Bronchus fibroblast of lung (primary cell): Measurements from ENCODE around the gene KIF22. TPM values are rescaled to one million over a fixed set of nuclear protein-coding genes. Genes with fewer than 3 reads are reported as not detected.

ENCODE experiments used
- total RNA-seq: library from RNA; depleted of rRNA; stranded (reverse); fragments of >200 nt; gene quantifications from 2 replicates; pipeline ENCODE4 v1.2.3, GENCODE V29; 2015

The KIF22 gene
- total RNA-seq, result 110 and 114 TPM in 2 replicates

DNA sequence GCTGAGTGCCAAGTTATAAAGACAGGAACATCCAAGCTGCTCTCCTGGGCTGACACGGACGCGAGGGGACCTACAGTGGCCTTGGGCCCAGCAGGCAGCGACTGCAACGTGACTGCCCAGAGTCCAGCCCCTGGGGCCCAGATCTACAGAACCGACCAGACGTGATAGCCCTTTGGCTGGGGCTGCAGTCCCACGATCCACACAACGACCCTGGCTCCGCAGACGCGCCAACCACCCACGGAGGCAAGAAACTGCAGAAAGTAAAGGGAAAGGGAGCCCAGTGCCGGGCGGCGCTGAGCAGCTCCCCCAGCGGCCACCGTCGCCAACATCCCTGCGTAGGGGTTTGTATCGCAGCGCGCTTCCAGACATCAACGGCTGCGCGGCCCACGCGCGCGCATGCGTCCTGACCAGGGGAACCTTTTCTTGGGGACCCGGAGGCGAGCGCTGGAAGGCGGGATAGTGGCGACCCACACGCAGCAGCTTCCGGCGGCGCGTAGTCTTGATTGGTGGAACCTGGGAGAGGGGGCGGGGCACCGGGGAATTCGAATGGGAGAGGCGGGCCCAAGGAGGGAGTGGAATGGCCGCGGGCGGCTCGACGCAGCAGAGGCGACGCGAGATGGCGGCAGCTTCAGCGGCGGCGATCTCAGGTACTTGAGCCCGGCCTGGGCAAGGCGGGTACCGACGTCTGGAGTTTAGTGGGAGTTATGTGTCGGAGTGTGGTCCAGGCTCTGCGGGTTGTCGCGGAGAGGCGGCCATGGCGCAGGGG lies at the start of gene KIF22:
KIF22 (plus strand) TSS at position 569 of the 766 bp plus-strand sequence; CDS start at position 578, 9 bp downstream.

DNA sequence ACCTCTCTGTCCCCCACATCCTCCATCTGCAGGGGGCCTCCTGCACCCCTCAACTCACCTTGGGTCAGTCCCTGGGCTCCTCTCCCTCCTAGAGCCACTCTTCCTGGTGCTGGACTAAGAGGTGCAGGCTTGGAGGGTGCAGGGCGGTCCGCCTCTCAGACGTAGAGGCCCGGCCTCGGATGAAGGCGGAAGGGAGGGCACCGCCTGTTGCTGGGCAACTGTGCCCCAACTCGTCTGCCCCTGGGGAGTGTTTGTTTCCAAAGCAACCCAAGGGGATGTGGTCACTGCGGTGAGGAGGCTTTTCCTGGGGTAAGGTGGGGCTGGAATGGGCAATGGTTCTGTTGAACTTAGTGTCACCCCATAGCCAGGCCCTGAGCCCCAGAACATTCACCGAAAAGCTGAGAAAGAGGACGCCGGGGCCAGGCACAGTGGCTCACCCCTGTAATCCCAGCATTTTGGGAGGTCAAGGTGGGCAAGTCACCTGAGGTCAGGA lies 44.7 kb upstream of the KIF22 start, which contains the start of gene C16orf54:
C16orf54 (minus strand) TSS at position 138 of the 493 bp plus-strand sequence. CDS start 1,039 bp downstream, outside the sequence.

DNA sequence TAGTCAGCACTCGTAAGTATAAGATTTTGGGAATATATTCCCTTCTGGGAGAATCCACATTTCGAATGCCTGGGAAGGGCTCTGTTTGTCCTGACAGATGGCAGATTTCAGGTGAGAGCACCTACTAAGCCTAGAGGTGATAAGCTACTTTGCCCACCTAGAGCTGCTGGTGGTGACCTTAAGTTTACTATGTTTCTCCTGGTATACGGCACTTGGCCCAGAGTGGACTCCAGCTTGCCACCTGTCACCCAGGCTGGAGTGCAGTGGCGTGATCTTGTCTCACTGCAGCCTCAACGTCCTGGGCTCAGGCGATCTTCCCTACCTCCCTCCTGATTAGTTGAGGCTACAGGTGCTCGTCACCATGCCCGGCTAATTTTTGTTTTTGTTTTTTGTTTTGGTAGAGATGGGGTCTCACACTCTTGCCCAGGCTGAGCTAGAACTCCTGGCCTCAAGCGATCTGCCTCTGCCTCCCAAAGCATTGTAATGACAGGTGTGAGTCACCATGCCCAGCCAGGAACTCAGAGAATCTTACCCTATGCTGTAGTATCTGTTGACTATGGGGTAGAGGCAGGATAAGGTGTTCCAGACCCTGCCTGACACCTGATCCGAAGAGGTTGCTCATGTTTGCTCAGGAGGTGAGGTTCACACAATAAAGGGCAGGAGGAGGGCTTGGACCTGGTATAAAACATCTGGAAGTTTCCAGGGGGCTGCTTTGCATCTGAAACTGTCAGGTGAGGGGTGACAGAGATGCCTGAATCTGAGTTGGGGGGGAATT lies 12.8 kb upstream of the KIF22 start, which contains the start of gene ZG16:
ZG16 (plus strand) TSS at position 681 of the 775 bp plus-strand sequence. CDS start 1,011 bp downstream, outside the sequence.

DNA sequence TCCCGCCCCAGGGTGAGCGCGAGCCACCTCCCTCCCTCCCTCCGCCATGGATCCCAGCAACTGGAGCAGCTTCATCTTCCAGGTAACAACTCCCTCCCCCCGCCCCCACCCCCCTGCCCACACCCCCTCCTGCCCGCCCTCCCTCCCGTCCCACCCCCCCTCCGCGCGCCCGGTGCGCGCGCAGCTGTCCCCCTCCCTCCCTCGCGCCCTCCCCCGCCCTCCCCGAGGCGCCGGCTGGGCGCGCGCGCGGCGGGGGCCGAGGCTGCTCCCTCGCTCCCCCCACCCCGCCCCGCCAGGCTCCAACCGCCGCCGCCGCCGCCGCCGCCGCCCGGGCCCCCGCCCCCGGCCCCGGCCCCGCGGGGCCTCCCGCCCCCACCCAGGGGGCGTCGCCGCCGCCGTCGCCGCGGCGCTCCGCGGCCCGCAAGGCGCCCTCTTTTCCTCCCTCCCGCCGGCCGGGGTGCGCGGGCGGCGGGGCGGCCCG lies 15.6 kb downstream of the KIF22 start, which contains the start of gene MAZ:
MAZ (plus strand) TSS at position 431 of the 481 bp plus-strand sequence. CDS start 173 bp downstream, outside the sequence.

GRCh38 chr16:29811896-29812665 lies 21.5 kb downstream of the KIF22 start, which contains the start of gene PRRT2:
Gene PRRT2, plus strand, starts transcription at chr16:29812193. Its CDS starts 862 bp downstream, at chr16:29813055.

GRCh38 chr16:29815793-29816693 lies 25.5 kb downstream of the KIF22 start, which contains the start of gene PAGR1:
Gene PAGR1, plus strand, starts transcription at chr16:29816152. Its CDS starts 374 bp downstream, at chr16:29816526.

GRCh38 chr16:29820271-29820701 lies 29.7 kb downstream of the KIF22 start, which contains the start of gene MVP:
Gene MVP, plus strand, starts transcription at chr16:29820462. Its CDS starts 10,088 bp downstream, at chr16:29830550.

Other genes starting within 250 kb of the KIF22 start
- gene SPN, start 127.5 kb upstream of the KIF22 start, total RNA-seq, result not detected in 2 replicates
- gene QPRT, start 111.6 kb upstream of the KIF22 start, total RNA-seq, result 49.1 and 53.6 TPM in 2 replicates
- gene C16orf54, start 44.8 kb upstream of the KIF22 start, total RNA-seq, result not detected in 2 replicates
- gene ZG16, start 12.5 kb upstream of the KIF22 start, total RNA-seq, result not detected in 2 replicates
- 262 and 274 TPM in 2 replicates for gene MAZ, start 15.8 kb downstream of the KIF22 start, total RNA-seq
- gene PRRT2, start 21.4 kb downstream of the KIF22 start, total RNA-seq, result 0.67 and 0.89 TPM in 2 replicates
- gene PAGR1, start 25.4 kb downstream of the KIF22 start, total RNA-seq, result 40.0 and 42.4 TPM in 2 replicates
- 311 and 319 TPM in 2 replicates for gene MVP, start 29.7 kb downstream of the KIF22 start, total RNA-seq
- 80.6 and 87.8 TPM in 2 replicates for gene CDIPT, start 72.5 kb downstream of the KIF22 start, total RNA-seq
- gene SEZ6L2, start 108.8 kb downstream of the KIF22 start, total RNA-seq, result 1.7 and 3.4 TPM in 2 replicates
- gene ASPHD1, start 109.7 kb downstream of the KIF22 start, total RNA-seq, result 2.9 and 4.8 TPM in 2 replicates
- 7.2 and 8.6 TPM in 2 replicates for gene KCTD13, start 135.5 kb downstream of the KIF22 start, total RNA-seq
- gene TMEM219, start 171.3 kb downstream of the KIF22 start, total RNA-seq, result 99.9 and 105 TPM in 2 replicates
- gene TAOK2, start 183.1 kb downstream of the KIF22 start, total RNA-seq, result 27.4 and 30.8 TPM in 2 replicates
- gene HIRIP3, start 204.9 kb downstream of the KIF22 start, total RNA-seq, result 17.3 and 18.7 TPM in 2 replicates
- gene INO80E, start 205.5 kb downstream of the KIF22 start, total RNA-seq, result 101 and 119 TPM in 2 replicates
- 0.30 and 0.34 TPM in 2 replicates for gene DOC2A, start 220.3 kb downstream of the KIF22 start, total RNA-seq
- not detected in 2 replicates for gene C16orf92, start 232.4 kb downstream of the KIF22 start, total RNA-seq
- 0.15 and 0.34 TPM in 2 replicates for gene TLCD3B, start 240.5 kb downstream of the KIF22 start, total RNA-seq